NCI-H2081 treated with DMSO at 0.1 percent for 48 hours (cell line): ENCODE data around the gene P2RX6.
A peak's percentile ranks its signal among the peaks of the same experiment; 100 is the strongest.

Experiments
- DNase-seq: peaks from one replicate; lab custom pipeline; 2025; lab: John Stamatoyannopoulos, UW

P2RX6 gene

GRCh38 chr22:20979940-20980453 is 35.0 kb upstream of the P2RX6 start:
- DNase-seq = no peak

DNA sequence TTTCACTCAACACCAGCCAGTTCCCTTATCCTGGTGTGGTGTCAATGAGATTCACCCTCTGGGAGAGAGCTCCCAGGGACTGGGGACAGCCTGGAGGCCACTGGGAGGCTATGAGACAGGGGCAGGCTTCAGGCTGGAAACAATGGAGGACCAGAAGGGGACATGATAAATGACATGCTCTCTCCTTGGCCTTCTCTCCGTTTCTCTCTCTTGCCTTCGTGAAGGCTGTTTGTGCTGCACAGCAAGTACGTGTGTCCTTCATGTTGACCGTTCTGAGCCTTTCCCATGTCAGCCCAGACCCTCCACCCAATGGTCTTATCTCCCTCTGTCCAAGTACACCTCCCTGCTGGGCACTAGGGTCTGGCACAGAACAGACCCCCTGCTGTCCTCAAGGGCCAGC is 34.4 kb upstream of the P2RX6 start:
- no peak for DNase-seq

DNA sequence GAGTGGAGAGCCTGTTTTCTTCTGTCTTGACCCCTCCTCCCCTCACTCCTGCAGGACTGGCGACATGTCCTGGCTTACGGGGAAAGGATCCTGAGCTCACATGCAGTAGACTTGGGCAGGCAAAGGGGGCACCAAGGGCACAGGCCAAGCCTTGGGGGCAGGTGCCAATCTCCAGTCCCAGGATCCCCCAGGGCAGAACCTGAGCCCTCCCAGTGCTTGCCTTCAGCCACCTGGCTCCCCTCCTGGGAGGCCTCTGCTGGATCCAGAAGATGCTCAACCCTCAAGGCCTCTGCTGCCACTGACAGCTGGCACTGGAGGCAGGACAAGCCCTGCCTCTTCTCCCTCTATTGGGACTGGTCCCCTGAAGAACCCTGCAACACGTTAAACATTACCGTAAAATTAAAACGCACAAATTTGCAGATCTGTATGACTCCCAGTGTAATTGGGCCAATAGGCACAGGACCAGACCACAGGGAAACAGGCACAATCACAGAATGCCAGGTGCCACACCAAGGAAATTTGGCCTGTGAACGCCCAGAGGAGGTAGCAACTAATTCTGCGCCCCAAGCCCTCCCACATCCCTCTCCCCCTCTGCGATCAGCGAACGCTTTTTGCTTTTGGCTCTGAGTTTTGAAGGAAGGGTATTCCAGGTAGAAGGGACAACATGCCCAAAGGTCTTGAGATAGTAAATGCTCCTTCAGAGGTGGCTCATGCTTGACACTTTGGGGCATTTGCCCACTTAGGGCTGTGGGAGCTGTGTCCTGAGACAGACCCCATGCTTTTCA is 33.8 kb upstream of the P2RX6 start:
- no peak for DNase-seq

DNA sequence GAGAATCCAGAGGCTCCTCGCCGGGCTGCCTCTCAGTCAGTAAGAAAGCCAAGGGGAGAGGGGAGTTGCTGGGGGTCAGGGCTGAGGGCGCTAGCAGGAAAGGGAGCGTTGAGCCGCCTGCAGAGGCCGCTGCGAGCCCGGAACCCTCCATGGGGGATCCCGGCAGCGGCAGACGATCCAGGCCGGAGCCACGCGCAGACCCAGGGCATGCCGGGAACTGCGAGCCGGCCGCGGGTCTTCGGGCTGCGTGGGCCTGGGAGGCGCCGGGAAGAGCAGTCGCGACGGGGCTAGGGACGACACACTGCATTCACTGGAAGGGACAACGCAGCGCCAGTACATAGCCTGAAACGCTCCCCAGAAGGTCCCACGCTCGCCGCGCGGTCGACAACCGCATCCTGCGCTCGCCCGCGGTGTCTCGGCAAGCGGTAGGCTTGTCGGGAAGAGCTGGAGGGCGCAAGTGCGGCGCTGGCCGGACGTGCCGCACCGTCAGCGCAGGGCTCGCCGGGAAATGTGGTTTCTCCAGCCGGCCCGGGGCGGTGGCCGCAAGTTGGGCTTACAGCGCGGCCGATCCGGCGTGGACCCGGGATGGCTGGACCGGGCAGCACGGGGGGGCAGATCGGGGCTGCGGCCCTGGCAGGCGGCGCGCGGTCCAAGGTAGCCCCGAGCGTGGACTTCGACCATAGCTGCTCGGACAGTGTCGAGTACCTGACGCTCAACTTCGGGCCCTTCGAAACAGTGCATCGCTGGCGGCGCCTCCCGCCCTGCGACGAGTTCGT is 33.0 kb upstream of the P2RX6 start, which contains the start of gene LZTR1:
TSS of gene LZTR1 (plus strand) at position 511 of the 776 bp plus-strand sequence. CDS start at position 586, 75 bp downstream.
- DNase-seq = peak; percentile 10

DNA sequence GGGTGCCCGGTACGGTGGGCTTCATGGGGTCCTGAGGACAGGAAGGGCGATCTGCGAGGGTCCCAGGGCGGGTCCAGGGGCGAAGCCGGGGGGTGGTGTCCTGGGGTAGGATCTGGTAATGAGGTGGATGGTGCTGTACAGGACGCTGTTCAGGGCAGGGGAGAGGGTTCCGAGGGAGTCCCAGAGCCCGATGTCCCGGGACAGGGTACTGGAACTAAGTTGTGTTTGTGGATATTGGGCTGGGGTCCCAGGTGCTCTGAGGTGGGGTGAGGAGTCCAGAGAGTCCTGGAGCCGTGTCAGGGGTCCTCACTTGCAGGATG is 32.4 kb upstream of the P2RX6 start:
- no peak for DNase-seq

DNA sequence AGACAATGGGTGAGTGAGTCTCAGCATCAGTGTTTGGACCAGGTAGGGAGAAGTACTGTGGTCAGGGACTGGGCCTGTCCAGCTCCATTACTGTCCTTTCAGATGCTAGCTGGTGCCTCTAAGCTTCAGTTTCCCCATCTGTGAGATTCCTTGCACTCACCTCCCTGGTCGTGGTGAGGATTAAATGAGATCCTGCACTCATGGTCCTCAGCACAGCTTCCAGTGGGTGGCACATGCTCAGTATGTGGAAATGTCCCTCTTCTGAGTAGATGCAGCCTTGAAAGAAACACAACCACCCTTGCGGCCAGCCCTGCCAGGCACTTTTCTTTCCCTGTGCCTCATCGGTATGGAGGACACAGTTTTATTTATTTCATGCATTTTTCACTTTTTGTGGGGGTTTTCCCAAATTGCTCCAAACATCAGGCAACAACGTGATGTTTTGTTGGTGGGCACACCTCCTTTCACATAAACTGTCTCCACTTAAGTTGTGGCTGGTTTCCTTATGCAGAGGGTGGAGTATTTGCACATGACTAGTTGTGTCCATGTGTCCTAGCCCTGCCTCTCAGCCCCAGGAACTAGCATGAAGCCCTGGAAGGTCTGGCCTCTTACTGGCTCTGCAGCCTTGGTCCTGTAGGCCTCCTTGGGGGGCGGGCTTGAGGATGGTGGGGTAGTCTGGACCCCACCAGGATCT is 31.7 kb upstream of the P2RX6 start:
- no peak for DNase-seq

DNA sequence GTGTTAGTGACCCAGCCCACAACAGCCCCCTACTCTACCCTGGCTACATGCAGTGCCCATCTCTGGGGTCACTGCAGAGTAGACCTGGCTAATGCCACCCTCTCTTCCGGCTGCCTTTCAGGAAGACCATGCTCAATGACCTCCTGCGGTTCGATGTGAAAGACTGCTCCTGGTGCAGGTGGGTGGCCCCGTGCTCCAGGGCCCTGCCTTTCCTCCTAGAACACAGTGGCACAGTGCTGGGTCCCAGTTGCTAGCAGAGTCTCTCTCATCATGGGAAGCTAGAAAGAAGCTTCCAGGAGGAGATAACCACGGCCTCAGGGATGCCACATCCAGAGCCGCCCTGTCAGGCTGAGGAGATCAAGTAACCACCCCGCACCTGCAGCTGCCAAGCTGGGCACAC is 29.2 kb upstream of the P2RX6 start:
- no peak for DNase-seq

DNA sequence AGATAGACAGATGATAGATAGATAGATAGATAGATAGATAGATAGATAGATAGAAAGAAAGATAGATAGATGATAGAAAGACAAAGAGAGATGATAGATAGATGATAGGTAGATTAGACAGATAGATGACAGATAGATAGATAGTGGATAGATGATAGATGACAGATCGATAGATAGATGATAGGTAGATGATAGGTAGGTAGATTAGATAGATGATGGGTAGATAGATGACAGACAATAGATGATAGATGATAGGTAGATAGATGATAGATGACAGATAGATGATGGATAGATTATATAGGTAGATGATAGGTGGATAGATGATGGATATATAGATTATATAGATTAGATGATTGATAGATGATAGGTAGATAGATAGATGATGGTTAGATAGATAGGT is 28.6 kb upstream of the P2RX6 start:
- DNase-seq = no peak

DNA sequence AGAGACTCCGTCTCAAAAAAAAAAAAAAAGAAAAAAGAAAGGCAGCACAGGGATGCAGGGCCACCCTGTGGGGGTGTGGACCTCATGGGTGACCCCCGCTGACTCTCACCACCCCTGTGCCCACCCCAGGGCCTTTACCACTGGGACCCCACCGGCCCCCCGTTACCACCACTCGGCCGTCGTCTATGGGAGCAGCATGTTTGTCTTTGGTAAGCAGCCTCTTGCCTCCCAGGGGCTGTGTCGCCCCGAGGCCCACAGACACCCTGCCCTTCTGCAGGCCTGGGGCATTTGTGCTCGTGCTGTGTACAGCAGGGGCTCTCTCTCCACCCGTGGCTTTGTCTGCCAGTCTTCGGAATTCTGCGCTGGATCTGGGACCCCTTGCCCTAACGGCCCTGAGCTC is 27.6 kb upstream of the P2RX6 start:
- no peak for DNase-seq

DNA sequence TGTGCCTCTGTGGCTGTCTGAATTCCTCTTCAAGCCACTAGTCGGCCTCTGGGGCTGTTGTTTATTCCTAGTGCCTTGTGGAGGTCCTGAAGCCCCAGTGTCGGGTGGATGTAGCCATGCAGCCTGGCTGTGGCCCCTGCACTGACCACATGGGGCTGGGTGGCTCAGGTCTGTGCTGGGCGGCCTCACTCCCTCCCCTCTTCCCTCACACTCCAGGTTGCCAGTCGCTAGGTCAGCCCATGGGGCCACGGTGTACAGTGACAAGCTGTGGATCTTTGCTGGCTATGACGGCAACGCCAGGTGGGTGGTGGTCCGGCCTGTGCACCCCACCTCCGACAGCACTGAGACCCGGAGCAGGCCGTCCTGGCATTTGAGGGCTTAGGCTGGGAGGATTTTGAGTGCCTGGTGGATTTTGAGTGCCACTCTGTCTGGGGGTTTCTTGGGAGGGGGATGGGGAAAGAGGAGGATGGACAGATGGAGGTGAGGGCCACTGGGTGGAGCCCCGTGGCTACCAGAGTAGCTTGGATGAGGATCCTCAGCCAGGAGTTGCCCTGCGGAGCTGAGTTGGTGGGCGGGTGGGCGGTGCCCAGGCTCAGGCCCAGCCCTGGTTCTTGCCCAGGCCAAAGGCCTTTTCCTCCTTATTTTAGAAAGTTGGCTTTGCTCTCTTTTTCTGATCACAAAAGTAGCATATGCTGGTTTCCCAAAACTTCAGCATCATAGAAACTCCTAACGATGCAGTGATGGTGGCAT is 26.2 kb upstream of the P2RX6 start:
- no peak for DNase-seq

DNA sequence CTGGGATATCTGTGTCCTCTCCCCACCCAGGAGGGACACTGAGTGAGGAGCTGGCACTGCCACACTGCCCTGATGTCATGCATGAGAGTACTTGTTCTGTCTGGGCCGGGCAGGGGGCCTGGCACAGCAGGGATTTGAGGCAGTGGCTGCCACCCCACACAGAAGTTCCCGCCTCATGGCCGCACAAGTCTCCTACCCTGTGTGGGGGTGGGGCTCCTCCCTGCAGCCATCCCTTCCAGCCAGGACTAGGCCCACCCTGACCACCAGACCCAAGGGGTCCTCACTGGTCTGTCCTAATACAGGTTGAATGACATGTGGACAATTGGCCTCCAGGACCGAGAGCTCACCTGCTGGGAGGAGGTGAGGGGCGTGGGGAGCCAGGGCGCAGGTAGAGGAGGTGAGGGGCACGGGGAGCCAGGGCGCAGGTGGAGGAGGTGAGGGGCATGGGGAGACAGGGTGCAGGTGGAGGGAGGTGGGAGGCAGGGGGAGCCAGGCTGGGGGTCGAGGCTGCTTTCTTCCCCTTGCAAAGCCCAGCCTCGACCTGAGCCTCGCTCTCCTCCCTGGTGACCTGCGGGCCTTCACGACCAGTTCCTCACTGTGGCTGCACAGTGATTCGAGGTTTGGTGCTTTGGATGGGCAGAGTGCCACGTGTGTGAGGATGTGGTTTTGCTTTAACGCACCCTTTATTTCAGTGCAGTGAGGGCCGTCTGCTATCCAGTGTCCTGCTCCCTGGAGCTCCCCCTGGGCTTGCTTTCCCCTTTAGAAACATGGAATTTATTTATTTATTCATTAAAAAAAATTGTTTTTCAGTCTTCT is 25.4 kb upstream of the P2RX6 start:
- no peak for DNase-seq

DNA sequence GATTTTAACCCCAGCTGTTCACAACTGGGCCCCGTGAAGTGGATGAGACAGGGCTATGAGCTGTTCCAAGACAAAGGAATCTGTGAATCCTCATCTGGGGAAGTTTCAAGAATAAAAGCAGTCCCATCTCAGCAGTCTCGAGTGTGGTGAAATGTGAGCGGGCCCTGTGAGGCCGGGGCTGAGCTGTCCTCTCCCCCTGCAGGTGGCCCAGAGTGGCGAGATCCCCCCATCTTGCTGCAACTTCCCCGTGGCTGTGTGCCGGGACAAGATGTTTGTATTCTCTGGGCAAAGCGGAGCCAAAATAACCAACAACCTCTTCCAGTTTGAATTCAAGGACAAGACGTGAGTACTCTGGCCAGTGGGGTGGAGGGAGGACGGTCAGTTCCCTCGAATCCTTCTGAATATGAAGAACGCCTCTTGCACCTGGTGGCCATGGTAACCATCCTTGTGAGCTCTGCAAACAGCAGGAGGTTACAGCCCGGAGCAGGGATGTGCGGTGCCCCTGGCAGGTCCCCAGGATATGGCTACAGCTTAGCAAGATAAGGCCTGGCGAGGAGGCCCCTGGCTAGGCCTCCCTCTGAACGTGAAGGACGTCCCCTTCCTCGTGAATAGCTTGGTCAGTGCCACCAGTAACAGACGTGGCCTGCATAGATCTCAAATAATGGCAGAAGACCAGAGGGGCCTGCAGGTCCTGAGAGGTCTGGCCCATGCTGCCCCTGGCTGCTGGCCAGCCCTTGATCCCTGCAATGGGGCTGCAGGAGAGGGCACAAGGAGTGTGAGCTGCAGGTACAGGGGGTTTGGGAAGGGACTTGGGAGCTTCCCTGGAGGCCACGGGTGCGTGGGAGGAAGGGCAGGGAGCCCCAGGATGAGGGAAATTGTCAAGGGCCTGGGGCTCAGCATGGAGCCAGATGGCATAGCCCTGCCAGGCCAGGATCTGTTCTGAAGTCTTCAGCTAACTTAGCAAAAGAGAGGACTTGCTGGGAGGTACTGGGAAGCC is 24.5 kb upstream of the P2RX6 start:
- DNase-seq = no peak

DNA sequence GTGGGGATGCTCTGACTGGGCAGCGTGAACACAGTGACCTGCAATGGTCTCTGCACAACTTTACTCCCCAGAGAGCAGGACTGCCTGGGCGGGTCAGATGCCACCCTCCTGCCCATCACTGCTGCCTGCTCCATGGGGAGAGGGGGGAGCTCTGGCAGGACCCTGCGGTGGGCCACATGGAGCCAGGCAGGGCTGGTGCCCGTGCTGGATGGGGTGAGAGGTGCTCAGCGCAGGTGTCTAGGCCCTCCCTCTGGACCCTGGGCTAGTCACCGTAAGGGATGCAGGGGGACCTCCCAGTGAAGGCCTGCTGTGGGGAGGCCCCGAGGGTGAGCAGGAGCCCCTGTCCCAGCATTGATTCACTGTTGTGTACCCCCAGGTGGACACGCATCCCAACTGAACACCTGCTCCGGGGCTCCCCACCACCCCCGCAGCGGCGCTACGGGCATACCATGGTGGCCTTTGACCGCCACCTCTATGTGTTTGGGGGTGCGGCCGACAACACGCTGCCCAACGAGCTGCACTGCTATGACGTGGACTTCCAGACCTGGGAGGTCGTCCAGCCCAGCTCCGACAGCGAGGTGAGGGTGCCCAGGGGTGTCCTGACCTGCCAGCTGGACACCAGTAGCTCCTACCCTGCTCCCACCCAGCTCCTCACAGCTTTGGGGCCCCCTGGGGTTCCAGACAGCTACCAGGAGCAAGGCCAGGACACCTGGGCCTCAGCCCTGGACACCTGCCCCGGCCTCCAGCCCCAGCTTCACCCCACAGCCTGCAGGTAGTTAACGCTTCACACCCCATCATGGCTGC is 23.5 kb upstream of the P2RX6 start:
- no peak for DNase-seq

GRCh38 chr22:20992056-20992442 is 22.9 kb upstream of the P2RX6 start:
- DNase-seq = no peak

GRCh38 chr22:20992456-20993303 is 22.3 kb upstream of the P2RX6 start:
- no peak for DNase-seq

- no peak for DNase-seq
These were observed 21.4 kb upstream of the P2RX6 start for GRCh38 chr22:20993304-20994127.
